Smooth muscle cell (in vitro differentiated cells): ENCODE measurements around the gene PRKN. TPM values are rescaled to one million over a fixed set of nuclear protein-coding genes. Genes with fewer than 3 reads are reported as not detected.

Experiments
- DNase-seq: peaks from one replicate; lab custom pipeline; 2025; ENCODE audit not compliant: unreplicated experiment; lab: John Stamatoyannopoulos, UW
- H2AFZ ChIP-seq: fragments of 200-600 bp; sonication (generic); 2 replicates; pipeline ENCODE4 v1.6.0; 2016; ENCODE audit warnings: antibody characterized with exemption, low read depth, mild to moderate bottlenecking
- H3F3A ChIP-seq: fragments of 200-600 bp; sonication (generic); 2 replicates; pipeline ENCODE4 v1.6.0; 2017; ENCODE audit warnings: antibody characterized with exemption, low read depth
- H3K27ac ChIP-seq: fragments of 200-600 bp; sonication (generic); 2 replicates; pipeline ENCODE4 v1.5.1; 2016; ENCODE audit warnings: low read depth, mild to moderate bottlenecking
- H3K27me3 ChIP-seq: fragments of 200-600 bp; sonication (generic); 2 replicates; pipeline ENCODE4 v1.6.1; 2016; ENCODE audit warnings: low read depth, mild to moderate bottlenecking
- H3K36me3 ChIP-seq: fragments of 200-600 bp; sonication (generic); 2 replicates; pipeline ENCODE4 v1.5.1; 2016; ENCODE audit warnings: low read depth
- H3K4me1 ChIP-seq: fragments of 200-600 bp; sonication (generic); 2 replicates; pipeline ENCODE4 v1.5.1; 2016; ENCODE audit warnings: low read depth
- H3K4me2 ChIP-seq: fragments of 200-600 bp; sonication (generic); 2 replicates; pipeline ENCODE4 v1.6.0; 2016; ENCODE audit warnings: mild to moderate bottlenecking
- H3K4me3 ChIP-seq: fragments of 200-600 bp; sonication (generic); 2 replicates; pipeline ENCODE4 v1.5.1; 2016; ENCODE audit warnings: mild to moderate bottlenecking
- H3K79me2 ChIP-seq: fragments of 200-600 bp; sonication (generic); 2 replicates; pipeline ENCODE4 v1.6.0; 2016; ENCODE audit warnings: low read depth, mild to moderate bottlenecking
- H3K9ac ChIP-seq: fragments of 200-600 bp; sonication (generic); 2 replicates; pipeline ENCODE4 v1.6.0; 2016; ENCODE audit warnings: low read depth
- H3K9me3 ChIP-seq: fragments of 200-600 bp; sonication (generic); replicated peaks from 2 replicates; pipeline ENCODE4 v1.5.1; 2016; ENCODE audit warnings: low read depth
- H4K20me1 ChIP-seq: fragments of 200-600 bp; sonication (generic); 2 replicates; pipeline ENCODE4 v1.6.0; 2016; ENCODE audit warnings: low read depth
- CTCF ChIP-seq: fragments of 200-600 bp; sonication (generic); IDR thresholded peaks from 2 replicates; pipeline ENCODE4 v1.5.1; 2017; ENCODE audit warnings: borderline replicate concordance, mild to moderate bottlenecking, antibody characterized with exemption; ENCODE audit not compliant: insufficient read depth, poor library complexity, severe bottlenecking
- WGBS: methylation state at CpG from one replicate; pipeline ENCODE4 v1.1.7; 2016; ENCODE audit warnings: low lambda C conversion rate; 5-methylcytosine and 5-hydroxymethylcytosine counted together
- polyA plus RNA-seq: library from polyadenylated mRNA; unstranded; fragments of >200 nt; fragmentation: Nextera tagmentation; extraction: Ambion mirVana; gene quantifications from 2 replicates; pipeline ENCODE4 v1.2.1, GENCODE V29; 2016
- total RNA-seq: library from RNA; depleted of rRNA; stranded (reverse); fragments of >200 nt; gene quantifications from 2 replicates; pipeline ENCODE4 v1.2.3, GENCODE V29; 2014

The PRKN gene
- total and polyA plus RNA-seq, 2 experiments from 2014 or later = 0.81 to 5.1 TPM

GRCh38 chr6:162675503-162675902 lies 52.1 kb downstream of the PRKN start:
- H3K36me3 ChIP-seq = no peaks in the 10 kb centered on the region
- no peaks in the 10 kb centered on the region for H3K79me2 ChIP-seq
- no peak overlapping the region for H3K9ac ChIP-seq
- no peak overlapping the region for H2AFZ ChIP-seq
- no peak for DNase-seq
- no peak for TF ChIP-seq CTCF
- H3K4me1 ChIP-seq = no peaks in the 10 kb centered on the region
- H3F3A ChIP-seq = no peaks in the 10 kb centered on the region
- H3K4me3 ChIP-seq = no peak overlapping the region
- no peaks in the 10 kb centered on the region for H3K27me3 ChIP-seq
- no peaks in the 10 kb centered on the region for H3K9me3 ChIP-seq
- no peak overlapping the region for H3K4me2 ChIP-seq
- H4K20me1 ChIP-seq = no peaks in the 10 kb centered on the region
- H3K27ac ChIP-seq = no peak overlapping the region

GRCh38 chr6:162674452-162674851 lies 53.1 kb downstream of the PRKN start:
- H3K79me2 ChIP-seq = no peaks in the 10 kb centered on the region
- H3F3A ChIP-seq = no peaks in the 10 kb centered on the region
- no peak overlapping the region for H3K4me3 ChIP-seq
- no peak overlapping the region for H3K27ac ChIP-seq
- H3K4me2 ChIP-seq = no peak overlapping the region
- no peak for TF ChIP-seq CTCF
- 84% methylated on average over 3 of the region's 3 CpGs for WGBS
- no peaks in the 10 kb centered on the region for H3K27me3 ChIP-seq
- DNase-seq = no peak
- no peak overlapping the region for H2AFZ ChIP-seq
- no peaks in the 10 kb centered on the region for H3K9me3 ChIP-seq
- H4K20me1 ChIP-seq = no peaks in the 10 kb centered on the region
- H3K9ac ChIP-seq = no peak overlapping the region
- H3K4me1 ChIP-seq = no peaks in the 10 kb centered on the region
- H3K36me3 ChIP-seq = no peaks in the 10 kb centered on the region

- DNase-seq = no peak
- no peaks in the 10 kb centered on the region for H3F3A ChIP-seq
These were observed 55.9 kb downstream of the PRKN start for GRCh38 chr6:162671580-162672165.

More at GRCh38 chr6:162671580-162672165, 55.9 kb downstream of the PRKN start:
- Histone ChIP-seq H4K20me1 (no peaks in the 10 kb centered on the region), H3K36me3 (no peaks in the 10 kb centered on the region), H3K27me3 (no peaks in the 10 kb centered on the region), H3K9ac (no peak overlapping the region), H3K4me1 (no peaks in the 10 kb centered on the region), H3K4me2 (no peak overlapping the region), H3K79me2 (no peaks in the 10 kb centered on the region), H3K27ac (no peak overlapping the region), H2AFZ (no peak overlapping the region), H3K9me3 (no peaks in the 10 kb centered on the region), H3K4me3 (no peak overlapping the region)
- 88% methylated on average over 4 of the region's 4 CpGs for WGBS
- no peak for TF ChIP-seq CTCF
